K562 (cell line): ENCODE results near the gene MAGI2. TPM values are rescaled to one million over a fixed set of nuclear protein-coding genes. Genes with fewer than 3 reads are reported as not detected.

Experiments
- ATAC-seq: fragments of 200-7000 bp; cut with Tn5 transposase; 3 replicates; pipeline ENCODE4 v1.9.1; 2020; ENCODE audit warnings: moderate library complexity
- BruUV-seq: library from RNA; stranded (reverse); fragments of 400-500 nt; replicated peaks from 2 replicates; lab custom pipeline; 2021; lab: Mats Ljungman, UMichigan
- CTCF ChIA-PET: fragments of 300-600 bp; formaldehyde crosslinking; extraction: SDS; loops from one replicate; lab custom pipeline; 2021; ENCODE audit warnings: low intra/inter-chr PET ratio; lab: Yijun Ruan, JAX
- POLR2A ChIA-PET: fragments of 300-600, 350-650 bp; sonication (Branson Sonifier 250); formaldehyde crosslinking; extraction: SDS; loops from one replicate; lab custom pipeline; 2021; ENCODE audit warnings: antibody characterized with exemption, inconsistent platforms; lab: Yijun Ruan, JAX
- DNase-seq, 4 experiments: peaks; one replicate each; pipeline versions ENCODE4 v3.0.0 to v3.0.0-alpha.2; 2011 to 2018; ENCODE audit warnings: low spot score in 3 of 4, mixed read lengths in 3 of 4; ENCODE audit errors: extremely low read depth in 1 of 4
- FAIRE-seq: peaks from 2 replicates; lab custom pipeline; 2011; peaks lifted over from hg19 to GRCh38; lab: Jason Lieb, UNC
- H2AFZ ChIP-seq: 2 replicates; pipeline ENCODE4 v1.6.0; 2011; ENCODE audit warnings: low read depth, low read length, control low read depth, inconsistent platforms
- H3K27ac ChIP-seq: fragments of 200-600 bp; 3 replicates; pipeline ENCODE4 v1.8.0; 2011; ENCODE audit warnings: low read depth, mild to moderate bottlenecking, control low read depth, inconsistent platforms, low read length, moderate library complexity, mixed read lengths; ENCODE audit errors: extremely low read depth
- H3K27me3 ChIP-seq, 2 experiments: fragments of 300-600 bp in 1 of 2; 2 replicates in 1 of 2; 3 replicates in 1 of 2; pipeline versions ENCODE4 v1.6.0 to v1.8.0; 2011; ENCODE audit warnings: inconsistent platforms in 2 of 2, low read length in 2 of 2, mild to moderate bottlenecking in 1 of 2, mixed read lengths in 1 of 2, moderate library complexity in 1 of 2; ENCODE audit not compliant: control insufficient read depth in 2 of 2, insufficient read depth in 2 of 2
- H3K36me3 ChIP-seq: fragments of 300-600 bp; 3 replicates; pipeline ENCODE4 v1.8.0; 2011; ENCODE audit warnings: mild to moderate bottlenecking, low read length, inconsistent platforms; ENCODE audit not compliant: control insufficient read depth, insufficient read depth
- H3K4me1 ChIP-seq, 2 experiments: fragments of 200-600 bp in 1 of 2; replicated peaks in 1 of 2; 2 replicates in 1 of 2; 3 replicates in 1 of 2; pipeline versions ENCODE4 v1.5.1 to v1.8.0; 2011; ENCODE audit warnings: inconsistent platforms in 2 of 2, low read length in 2 of 2, mild to moderate bottlenecking in 1 of 2, mixed read lengths in 1 of 2, moderate library complexity in 1 of 2; ENCODE audit not compliant: control insufficient read depth in 2 of 2, insufficient read depth in 2 of 2
- H3K4me2 ChIP-seq: 2 replicates; pipeline ENCODE4 v1.6.1; 2011; ENCODE audit warnings: low read length, control low read depth, inconsistent platforms, mixed read lengths; ENCODE audit not compliant: insufficient read depth
- H3K4me3 ChIP-seq: fragments of 200-600 bp; sonication (generic), shearing (Covaris generic); 2 replicates; pipeline ENCODE4 v1.5.1; 2016; ENCODE audit warnings: control low read depth, inconsistent platforms
- H3K79me2 ChIP-seq: fragments of 200-600 bp; 3 replicates; pipeline ENCODE4 v1.8.0; 2011; ENCODE audit warnings: low read length, inconsistent platforms; ENCODE audit not compliant: control insufficient read depth, insufficient read depth
- H3K9ac ChIP-seq, 2 experiments: 2 replicates each; pipeline versions ENCODE4 v1.6.0 to v1.6.1; 2011; ENCODE audit warnings: low read depth in 2 of 2, low read length in 2 of 2, control low read depth in 1 of 2, inconsistent platforms in 1 of 2, mild to moderate bottlenecking in 1 of 2, mixed read lengths in 1 of 2; ENCODE audit not compliant: insufficient read depth in 1 of 2
- H3K9me1 ChIP-seq: one replicate; pipeline ENCODE4 v1.6.0; 2011; ENCODE audit warnings: inconsistent platforms, mild to moderate bottlenecking, low read length, moderate library complexity; ENCODE audit not compliant: control insufficient read depth, insufficient read depth
- H3K9me3 ChIP-seq: replicated peaks from 2 replicates; pipeline ENCODE4 v1.5.1; 2011; ENCODE audit warnings: low read depth, low read length, inconsistent platforms; ENCODE audit not compliant: control insufficient read depth, insufficient read depth
- H4K20me1 ChIP-seq: replicated peaks from 2 replicates; pipeline ENCODE4 v1.6.1; 2011; ENCODE audit warnings: low read length, inconsistent platforms, mixed read lengths; ENCODE audit not compliant: control insufficient read depth, insufficient read depth
- ARHGAP35 ChIP-seq: fragments of 450-650 bp; IDR thresholded peaks from 2 replicates; pipeline ENCODE4 v1.6.1; 2018; ENCODE audit not compliant: partially characterized antibody
- C11orf30 ChIP-seq: fragments of 450-650 bp; IDR thresholded peaks from 2 replicates; pipeline ENCODE4 v1.6.1; 2016; ENCODE audit warnings: low read depth, mild to moderate bottlenecking
- E2F6 ChIP-seq, 2 experiments: IDR thresholded peaks; 2 replicates each; pipeline ENCODE4 v1.6.1; 2011; ENCODE audit warnings: borderline replicate concordance in 1 of 2, control low read depth in 1 of 2, low read depth in 1 of 2, low read length in 1 of 2, mild to moderate bottlenecking in 1 of 2, mixed read lengths in 1 of 2, moderate library complexity in 1 of 2; ENCODE audit not compliant: insufficient read depth in 1 of 2, insufficient read length in 1 of 2, poor library complexity in 1 of 2, severe bottlenecking in 1 of 2; ENCODE audit errors: extremely low read depth in 1 of 2
- ETS2 ChIP-seq: IDR thresholded peaks from 2 replicates; pipeline ENCODE4 v1.6.1; 2016; ENCODE audit warnings: borderline replicate concordance, missing genetic modification characterization, mild to moderate bottlenecking, moderate library complexity, missing compliant biosample characterization; ENCODE audit not compliant: poor library complexity, severe bottlenecking
- FOXM1 ChIP-seq, 2 experiments: fragments of 450-650 bp in 1 of 2; sonication (generic) in 1 of 2; formaldehyde crosslinking in 1 of 2; IDR thresholded peaks; 2 replicates each; pipeline versions ENCODE4 v1.6.1 to v1.9.0; 2017 to 2022; ENCODE audit warnings: low read depth in 2 of 2, mild to moderate bottlenecking in 2 of 2, missing genetic modification reagents in 1 of 2, moderate library complexity in 1 of 2
- HSF4 ChIP-seq: fragments of 250-450 bp; sonication (Bioruptor Pico); IDR thresholded peaks from 2 replicates; pipeline ENCODE4 v2.1.2; 2022; ENCODE audit warnings: mild to moderate bottlenecking, moderate library complexity, borderline replicate concordance
- ILF3 ChIP-seq: fragments of 450-650 bp; IDR thresholded peaks from 2 replicates; pipeline ENCODE4 v1.6.1; 2018; ENCODE audit warnings: antibody characterized with exemption, mild to moderate bottlenecking, moderate library complexity, borderline replicate concordance
- JUND ChIP-seq, 2 experiments: IDR thresholded peaks; 2 replicates in 1 of 2; 3 replicates in 1 of 2; pipeline ENCODE4 v1.6.1; 2011; ENCODE audit warnings: borderline replicate concordance in 2 of 2, low read depth in 2 of 2, low read length in 2 of 2, improper control_type of control experiment in 1 of 2, missing biosample characterization in 1 of 2, missing genetic modification characterization in 1 of 2, missing genetic modification reagents in 1 of 2
- TRIM28 ChIP-seq: fragments of 450-650 bp; IDR thresholded peaks from 2 replicates; pipeline ENCODE4 v1.6.1; 2017
- ZSCAN29 ChIP-seq: fragments of 450-650 bp; IDR thresholded peaks from 2 replicates; pipeline ENCODE4 v1.6.1; 2017
- WGBS: fragments of 100-300 bp; shearing (Covaris generic); methylation state at CpG from one replicate; pipeline ENCODE4 v1.1.6; 2016; ENCODE audit warnings: low coverage, mixed read lengths; ENCODE audit not compliant: insufficient coverage; ENCODE audit errors: missing lambda C conversion rate; 5-methylcytosine and 5-hydroxymethylcytosine counted together
- in situ Hi-C: fragments of 300-500 bp; cut with MboI; formaldehyde crosslinking; loops from 4 replicates; pipeline ENCODE4 v1.15.0; 2018; ENCODE audit warnings: inconsistent platforms, mixed read lengths
- intact Hi-C: fragments of 100-400 bp; cut with micrococcal nuclease; formaldehyde crosslinking; loops from 2 replicates; pipeline ENCODE4 v1.14.2; 2022
- polyA plus RNA-seq, 8 experiments: library from polyadenylated mRNA; depleted of rRNA in 4 of 8; stranded (reverse) in 5 of 8; unstranded in 3 of 8; fragments of >200 nt; fragmentation: Nextera tagmentation in 2 of 8; fragmentation: Illumina TruSeq in 1 of 8; extraction: Ambion mirVana in 2 of 8; extraction: Trizol in 1 of 8; gene quantifications; 2 replicates each; pipeline versions ENCODE4 v1.2.1 to v1.2.3, GENCODE V29; 2011 to 2014; ENCODE audit warnings: inconsistent platforms in 1 of 8, missing spikeins in 1 of 8
- total RNA-seq, 7 experiments: library from RNA; depleted of rRNA in 6 of 7; stranded (reverse); fragments of >200 nt in 6 of 7; fragmentation: Illumina TruSeq in 2 of 7; extraction: Trizol in 2 of 7; gene quantifications; 2 replicates each; pipeline versions ENCODE4 v1.2.1 to v1.2.3, GENCODE V29; 2011 to 2021; ENCODE audit warnings: low replicate concordance in 1 of 7
- TF ChIP-seq, protein P1 (sequence below): IDR thresholded peaks from 2 replicates; pipeline ENCODE4 v1.6.1; 2012; ENCODE audit warnings: low read depth, low read length, improper control_type of control experiment, borderline replicate concordance

MAGI2 gene
- total and polyA plus RNA-seq, 9 of the 15 experiments (the other 6 are each of a cell fraction or from before 2014, with no cell fraction given): 0.27 to 1.4 (median 0.70) TPM

- TF ChIP-seq, protein P1, sequence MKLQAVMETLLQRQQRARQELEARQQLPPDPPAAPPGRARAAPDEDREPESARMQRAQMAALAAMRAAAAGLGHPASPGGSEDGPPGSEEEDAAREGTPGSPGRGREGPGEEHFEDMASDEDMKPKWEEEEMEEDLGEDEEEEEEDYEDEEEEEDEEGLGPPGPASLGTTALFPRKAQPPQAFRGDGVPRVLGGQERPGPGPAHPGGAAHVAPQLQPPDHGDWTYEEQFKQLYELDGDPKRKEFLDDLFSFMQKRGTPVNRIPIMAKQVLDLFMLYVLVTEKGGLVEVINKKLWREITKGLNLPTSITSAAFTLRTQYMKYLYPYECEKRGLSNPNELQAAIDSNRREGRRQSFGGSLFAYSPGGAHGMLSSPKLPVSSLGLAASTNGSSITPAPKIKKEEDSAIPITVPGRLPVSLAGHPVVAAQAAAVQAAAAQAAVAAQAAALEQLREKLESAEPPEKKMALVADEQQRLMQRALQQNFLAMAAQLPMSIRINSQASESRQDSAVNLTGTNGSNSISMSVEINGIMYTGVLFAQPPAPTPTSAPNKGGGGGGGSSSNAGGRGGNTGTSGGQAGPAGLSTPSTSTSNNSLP: no peak
- TF ChIP-seq ILF3: no peak
- TF ChIP-seq, all 486 proteins: peak for 0
Observed at GRCh38 chr7:79159040-79159664, 294.3 kb downstream of the MAGI2 start (continued).

DNA sequence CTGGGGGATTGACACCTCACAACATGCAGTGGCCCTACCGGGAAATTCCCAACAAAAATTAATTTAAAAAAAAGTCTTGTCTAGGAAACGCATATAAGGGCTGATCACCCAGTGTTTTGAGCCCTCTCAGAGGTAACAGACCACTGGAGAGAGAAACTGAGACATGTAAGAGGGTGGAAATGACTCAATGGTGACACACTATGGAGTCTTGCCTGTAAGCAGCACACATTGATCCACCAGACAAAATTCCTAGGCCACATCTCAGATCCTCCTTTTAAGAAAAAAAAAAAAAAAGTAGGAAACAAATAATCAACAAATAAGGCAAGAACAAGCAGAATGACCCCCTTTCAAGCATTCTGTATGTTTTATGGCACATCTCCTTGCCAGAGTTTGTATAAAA is 296.2 kb downstream of the MAGI2 start:
- no peak overlapping the region for H3K9ac ChIP-seq
- no peaks in the 10 kb centered on the region for H3K4me1 ChIP-seq
- no peak overlapping the region for H2AFZ ChIP-seq
- ChIA-PET POLR2A (no interaction called here), CTCF (no interaction called here)
- no TSS peak for BruUV-seq
- H3K9me3 ChIP-seq: no peaks in the 10 kb centered on the region; the same call in none of the 2 replicates
- ATAC-seq (no peak), DNase-seq (no peak), FAIRE-seq (no peak)
- H3K36me3 ChIP-seq: no peaks in the 10 kb centered on the region
- no peak overlapping the region for H3K4me3 ChIP-seq
- TF ChIP-seq ZSCAN29 (no peak), ETS2 (tag) (no peak), ARHGAP35 (no peak), HSF4 (CRISPR knock-in tag) (no peak), JUND (IDR thresholded peaks at IDR 0.05; ENCODE audit: borderline replicate concordance, low read depth, low read length) (no peak), JUND (tag; IDR thresholded peaks at IDR 0.05; ENCODE audit: borderline replicate concordance, low read depth, low read length) (no peak), TRIM28 (no peak), C11orf30 (no peak), FOXM1 (IDR thresholded peaks at IDR 0.05; ENCODE audit: low read depth) (no peak), FOXM1 (CRISPR knock-in tag; IDR thresholded peaks at IDR 0.05; ENCODE audit: low read depth) (no peak), E2F6 (IDR thresholded peaks at IDR 0.05; ENCODE audit: borderline replicate concordance in 1 of 2, extremely low read depth in 1 of 2, insufficient read depth in 1 of 2, insufficient read length in 1 of 2, low read depth in 1 of 2, low read length in 1 of 2, poor library complexity in 1 of 2, severe bottlenecking in 1 of 2) (no peak)
- in situ Hi-C loops: no loop called here
- H3K79me2 ChIP-seq: no peaks in the 10 kb centered on the region
- H3K9me1 ChIP-seq: no peaks in the 10 kb centered on the region
- WGBS: 0% methylated on average over 2 of the region's 2 CpGs
- no peak overlapping the region for H3K4me2 ChIP-seq
- intact Hi-C loops: no loop called here
- no peaks in the 10 kb centered on the region for H3K27me3 ChIP-seq
- no peak overlapping the region for H3K27ac ChIP-seq
- no peaks in the 10 kb centered on the region for H4K20me1 ChIP-seq
